ENCODE measurements around the gene NPPB. TPM values are rescaled to one million over a fixed set of nuclear protein-coding genes. Genes with fewer than 3 reads are reported as not detected.
A peak's percentile ranks its signal among the peaks of the same experiment; 100 is the strongest.

NPPB gene
- total RNA-seq, 1 experiment from 2014 or later = not detected

- H3K4me3 Mint-ChIP-seq = no peak overlapping the region
- no peaks in the 10 kb centered on the region for H3K9me3 Mint-ChIP-seq
- DNase-seq (ENCODE audit: low spot score) = no peak
- TF ChIP-seq, protein P1, sequence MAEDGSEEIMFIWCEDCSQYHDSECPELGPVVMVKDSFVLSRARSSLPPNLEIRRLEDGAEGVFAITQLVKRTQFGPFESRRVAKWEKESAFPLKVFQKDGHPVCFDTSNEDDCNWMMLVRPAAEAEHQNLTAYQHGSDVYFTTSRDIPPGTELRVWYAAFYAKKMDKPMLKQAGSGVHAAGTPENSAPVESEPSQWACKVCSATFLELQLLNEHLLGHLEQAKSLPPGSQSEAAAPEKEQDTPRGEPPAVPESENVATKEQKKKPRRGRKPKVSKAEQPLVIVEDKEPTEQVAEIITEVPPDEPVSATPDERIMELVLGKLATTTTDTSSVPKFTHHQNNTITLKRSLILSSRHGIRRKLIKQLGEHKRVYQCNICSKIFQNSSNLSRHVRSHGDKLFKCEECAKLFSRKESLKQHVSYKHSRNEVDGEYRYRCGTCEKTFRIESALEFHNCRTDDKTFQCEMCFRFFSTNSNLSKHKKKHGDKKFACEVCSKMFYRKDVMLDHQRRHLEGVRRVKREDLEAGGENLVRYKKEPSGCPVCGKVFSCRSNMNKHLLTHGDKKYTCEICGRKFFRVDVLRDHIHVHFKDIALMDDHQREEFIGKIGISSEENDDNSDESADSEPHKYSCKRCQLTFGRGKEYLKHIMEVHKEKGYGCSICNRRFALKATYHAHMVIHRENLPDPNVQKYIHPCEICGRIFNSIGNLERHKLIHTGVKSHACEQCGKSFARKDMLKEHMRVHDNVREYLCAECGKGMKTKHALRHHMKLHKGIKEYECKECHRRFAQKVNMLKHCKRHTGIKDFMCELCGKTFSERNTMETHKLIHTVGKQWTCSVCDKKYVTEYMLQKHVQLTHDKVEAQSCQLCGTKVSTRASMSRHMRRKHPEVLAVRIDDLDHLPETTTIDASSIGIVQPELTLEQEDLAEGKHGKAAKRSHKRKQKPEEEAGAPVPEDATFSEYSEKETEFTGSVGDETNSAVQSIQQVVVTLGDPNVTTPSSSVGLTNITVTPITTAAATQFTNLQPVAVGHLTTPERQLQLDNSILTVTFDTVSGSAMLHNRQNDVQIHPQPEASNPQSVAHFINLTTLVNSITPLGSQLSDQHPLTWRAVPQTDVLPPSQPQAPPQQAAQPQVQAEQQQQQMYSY (CRISPR knock-in tag; IDR thresholded peaks at IDR 0.05) = peak; percentile 88
- no peak for TF ChIP-seq NFYB (CRISPR knock-in tag; conservative IDR thresholded peaks at IDR 0.05; ENCODE audit: low read depth)
- no peaks in the 10 kb centered on the region for H3K4me1 Mint-ChIP-seq
- no peak for ATAC-seq
- H3K27me3 Mint-ChIP-seq (ENCODE audit: low read depth) = no peaks in the 10 kb centered on the region; the same call in 1 of the 2 replicates
- CTCF ChIA-PET = interaction anchor here (0.6 to 1.2 kb wide), 3 partner anchors 10 to 168 kb away, joined by 3 to 4 read pairs (median 3); no protein-coding TSS in a partner anchor
- peaks cover 9% of the 10 kb centered on the region; the same call in 1 of the 2 replicates for H3K36me3 Mint-ChIP-seq
- POLR2A ChIA-PET = interaction anchor here (1.1 kb wide), 1 partner anchor 58 kb away, joined by 3 read pairs; no protein-coding TSS in a partner anchor
- no peak overlapping the region for H3K27ac Mint-ChIP-seq
Measured at GRCh38 chr1:11850156-11850555, 8.6 kb downstream of the NPPB start.

DNA sequence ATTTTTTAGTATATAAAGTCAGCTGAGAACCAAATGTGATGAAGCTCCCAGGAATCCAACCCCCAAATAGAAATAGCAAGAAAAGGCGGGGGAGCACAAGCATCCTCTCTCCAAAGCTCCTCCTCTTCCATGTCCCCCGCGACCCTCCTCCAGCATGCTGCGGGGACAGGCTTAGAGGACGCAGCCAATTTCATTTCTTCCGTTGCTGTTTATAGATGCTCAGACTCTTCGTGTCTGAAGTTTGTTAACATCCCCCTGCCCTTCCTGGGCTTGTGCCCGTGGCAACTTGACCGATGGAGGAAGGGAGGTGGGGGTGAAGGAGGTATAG lies 10.4 kb downstream of the NPPB start:
- POLR2A ChIA-PET = no interaction called here
- DNase-seq (ENCODE audit: low spot score) = no peak

More for the DNA sequence above, 10.4 kb downstream of the NPPB start:
- no peak overlapping the region for H3K4me3 Mint-ChIP-seq
- no peaks in the 10 kb centered on the region for H3K4me1 Mint-ChIP-seq
- no peak overlapping the region; the same call in 1 of the 2 replicates for H3K27ac Mint-ChIP-seq
- TF ChIP-seq, protein P2, sequence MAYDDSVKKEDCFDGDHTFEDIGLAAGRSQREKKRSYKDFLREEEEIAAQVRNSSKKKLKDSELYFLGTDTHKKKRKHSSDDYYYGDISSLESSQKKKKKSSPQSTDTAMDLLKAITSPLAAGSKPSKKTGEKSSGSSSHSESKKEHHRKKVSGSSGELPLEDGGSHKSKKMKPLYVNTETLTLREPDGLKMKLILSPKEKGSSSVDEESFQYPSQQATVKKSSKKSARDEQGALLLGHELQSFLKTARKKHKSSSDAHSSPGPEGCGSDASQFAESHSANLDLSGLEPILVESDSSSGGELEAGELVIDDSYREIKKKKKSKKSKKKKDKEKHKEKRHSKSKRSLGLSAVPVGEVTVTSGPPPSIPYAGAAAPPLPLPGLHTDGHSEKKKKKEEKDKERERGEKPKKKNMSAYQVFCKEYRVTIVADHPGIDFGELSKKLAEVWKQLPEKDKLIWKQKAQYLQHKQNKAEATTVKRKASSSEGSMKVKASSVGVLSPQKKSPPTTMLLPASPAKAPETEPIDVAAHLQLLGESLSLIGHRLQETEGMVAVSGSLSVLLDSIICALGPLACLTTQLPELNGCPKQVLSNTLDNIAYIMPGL (CRISPR knock-in tag; IDR thresholded peaks at IDR 0.05) = no peak
- no peak for TF ChIP-seq ZBTB43 (CRISPR knock-in tag; IDR thresholded peaks at IDR 0.05)
- no peak for TF ChIP-seq MXD4 (CRISPR knock-in tag; IDR thresholded peaks at IDR 0.05; ENCODE audit: borderline replicate concordance)
- TF ChIP-seq ZNF416 (CRISPR knock-in tag; IDR thresholded peaks at IDR 0.05) = no peak
- TF ChIP-seq ARID4B (CRISPR knock-in tag; IDR thresholded peaks at IDR 0.05; ENCODE audit: borderline replicate concordance) = no peak
- no peak for TF ChIP-seq IRF2 (CRISPR knock-in tag; IDR thresholded peaks at IDR 0.05; ENCODE audit: borderline replicate concordance, low read depth)
- TF ChIP-seq, protein P3, sequence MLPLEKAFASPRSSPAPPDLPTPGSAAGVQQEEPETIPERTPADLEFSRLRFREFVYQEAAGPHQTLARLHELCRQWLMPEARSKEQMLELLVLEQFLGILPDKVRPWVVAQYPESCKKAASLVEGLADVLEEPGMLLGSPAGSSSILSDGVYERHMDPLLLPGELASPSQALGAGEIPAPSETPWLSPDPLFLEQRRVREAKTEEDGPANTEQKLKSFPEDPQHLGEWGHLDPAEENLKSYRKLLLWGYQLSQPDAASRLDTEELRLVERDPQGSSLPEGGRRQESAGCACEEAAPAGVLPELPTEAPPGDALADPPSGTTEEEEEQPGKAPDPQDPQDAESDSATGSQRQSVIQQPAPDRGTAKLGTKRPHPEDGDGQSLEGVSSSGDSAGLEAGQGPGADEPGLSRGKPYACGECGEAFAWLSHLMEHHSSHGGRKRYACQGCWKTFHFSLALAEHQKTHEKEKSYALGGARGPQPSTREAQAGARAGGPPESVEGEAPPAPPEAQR (CRISPR knock-in tag; IDR thresholded peaks at IDR 0.05) = no peak
- no peak for TF ChIP-seq MYBL2 (CRISPR knock-in tag; IDR thresholded peaks at IDR 0.05)
- no peak for TF ChIP-seq RORB (CRISPR knock-in tag; IDR thresholded peaks at IDR 0.05)
- no peak for TF ChIP-seq NFYB (CRISPR knock-in tag; conservative IDR thresholded peaks at IDR 0.05; ENCODE audit: low read depth)
- TF ChIP-seq, protein P4, sequence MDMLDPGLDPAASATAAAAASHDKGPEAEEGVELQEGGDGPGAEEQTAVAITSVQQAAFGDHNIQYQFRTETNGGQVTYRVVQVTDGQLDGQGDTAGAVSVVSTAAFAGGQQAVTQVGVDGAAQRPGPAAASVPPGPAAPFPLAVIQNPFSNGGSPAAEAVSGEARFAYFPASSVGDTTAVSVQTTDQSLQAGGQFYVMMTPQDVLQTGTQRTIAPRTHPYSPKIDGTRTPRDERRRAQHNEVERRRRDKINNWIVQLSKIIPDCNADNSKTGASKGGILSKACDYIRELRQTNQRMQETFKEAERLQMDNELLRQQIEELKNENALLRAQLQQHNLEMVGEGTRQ (CRISPR knock-in tag; IDR thresholded peaks at IDR 0.05) = no peak
- no peak for TF ChIP-seq NFE2L1 (CRISPR knock-in tag; IDR thresholded peaks at IDR 0.05)
- TF ChIP-seq, protein P5, sequence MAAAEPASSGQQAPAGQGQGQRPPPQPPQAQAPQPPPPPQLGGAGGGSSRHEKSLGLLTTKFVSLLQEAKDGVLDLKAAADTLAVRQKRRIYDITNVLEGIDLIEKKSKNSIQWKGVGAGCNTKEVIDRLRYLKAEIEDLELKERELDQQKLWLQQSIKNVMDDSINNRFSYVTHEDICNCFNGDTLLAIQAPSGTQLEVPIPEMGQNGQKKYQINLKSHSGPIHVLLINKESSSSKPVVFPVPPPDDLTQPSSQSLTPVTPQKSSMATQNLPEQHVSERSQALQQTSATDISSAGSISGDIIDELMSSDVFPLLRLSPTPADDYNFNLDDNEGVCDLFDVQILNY (CRISPR knock-in tag; IDR thresholded peaks at IDR 0.05) = no peak
- no peak for TF ChIP-seq ZNF263 (CRISPR knock-in tag; IDR thresholded peaks at IDR 0.05; ENCODE audit: low read depth)
- no peak for TF ChIP-seq NR2C2 (CRISPR knock-in tag; IDR thresholded peaks at IDR 0.05)
- TF ChIP-seq RELA (CRISPR knock-in tag; IDR thresholded peaks at IDR 0.05; ENCODE audit: borderline replicate concordance) = no peak
- TF ChIP-seq, protein P6, sequence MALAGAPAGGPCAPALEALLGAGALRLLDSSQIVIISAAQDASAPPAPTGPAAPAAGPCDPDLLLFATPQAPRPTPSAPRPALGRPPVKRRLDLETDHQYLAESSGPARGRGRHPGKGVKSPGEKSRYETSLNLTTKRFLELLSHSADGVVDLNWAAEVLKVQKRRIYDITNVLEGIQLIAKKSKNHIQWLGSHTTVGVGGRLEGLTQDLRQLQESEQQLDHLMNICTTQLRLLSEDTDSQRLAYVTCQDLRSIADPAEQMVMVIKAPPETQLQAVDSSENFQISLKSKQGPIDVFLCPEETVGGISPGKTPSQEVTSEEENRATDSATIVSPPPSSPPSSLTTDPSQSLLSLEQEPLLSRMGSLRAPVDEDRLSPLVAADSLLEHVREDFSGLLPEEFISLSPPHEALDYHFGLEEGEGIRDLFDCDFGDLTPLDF (CRISPR knock-in tag; IDR thresholded peaks at IDR 0.05) = no peak
- CTCF ChIA-PET = interaction anchor here (2.1 to 3.5 kb wide), 2 partner anchors 10 to 27 kb away, joined by 5 to 21 read pairs; no protein-coding TSS in a partner anchor
- no peaks in the 10 kb centered on the region; the same call in 1 of the 2 replicates for H3K27me3 Mint-ChIP-seq (ENCODE audit: low read depth)
- H3K9me3 Mint-ChIP-seq = no peaks in the 10 kb centered on the region
- no peak for ATAC-seq
- peaks cover 17% of the 10 kb centered on the region for H3K36me3 Mint-ChIP-seq

All from WTC11 (cell line).